Smooth muscle cell of the umbilical artery (primary cell): ENCODE measurements around the gene ATP6V0B. TPM values are rescaled to one million over a fixed set of nuclear protein-coding genes. Genes with fewer than 3 reads are reported as not detected.

ENCODE experiments used
- total RNA-seq: library from RNA; depleted of rRNA; stranded (reverse); fragments of >200 nt; gene quantifications from 2 replicates; pipeline ENCODE4 v1.2.3, GENCODE V29; 2014

Gene ATP6V0B
- total RNA-seq, result 74.9 and 154 TPM in 2 replicates

DNA sequence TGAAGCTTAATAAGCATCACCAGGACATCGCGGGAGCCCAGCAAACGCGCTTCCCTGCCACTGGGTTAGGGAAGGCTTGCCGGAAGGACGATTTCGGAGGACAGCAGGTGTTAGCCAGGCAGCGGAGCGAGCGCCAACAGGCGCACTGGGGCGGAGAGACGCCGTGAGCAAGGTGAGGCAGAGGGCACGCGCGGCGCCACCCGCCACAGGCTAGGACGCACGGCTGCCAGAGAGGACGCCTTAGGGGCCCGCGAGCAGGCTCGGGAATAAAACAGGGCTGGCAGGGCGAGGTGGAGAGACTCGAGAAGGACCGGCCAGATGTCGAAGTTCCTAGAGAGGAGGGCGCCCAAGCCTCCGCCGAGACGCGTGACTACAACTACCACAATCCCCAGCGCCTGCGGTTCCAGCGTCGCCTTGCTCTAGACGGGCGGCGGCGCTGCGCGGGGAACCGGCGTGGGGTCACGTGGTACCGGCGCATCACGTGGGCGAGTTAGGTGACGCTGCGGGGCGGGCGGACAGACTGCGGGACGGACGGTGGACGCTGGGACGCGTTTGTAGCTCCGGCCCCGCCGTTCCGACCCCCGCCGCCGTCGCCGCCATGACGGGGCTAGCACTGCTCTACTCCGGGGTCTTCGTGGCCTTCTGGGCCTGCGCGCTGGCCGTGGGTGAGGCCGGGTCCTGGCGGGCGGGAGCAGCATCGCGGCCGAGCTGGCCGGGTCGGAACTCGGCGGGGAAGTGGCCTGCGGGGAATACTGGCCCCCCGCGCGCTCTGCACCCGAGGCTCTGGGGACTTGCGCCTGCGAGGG, at the start of gene ATP6V0B:
TSS of gene ATP6V0B (plus strand) at position 518 of the 806 bp plus-strand sequence. CDS start at position 599, 81 bp downstream.

GRCh38 chr1:43933386-43934100, 41.2 kb upstream of the ATP6V0B start, which contains the start of gene ARTN:
ARTN (plus strand) TSS chr1:43933801; CDS start chr1:43935657, 1,856 bp downstream.

GRCh38 chr1:43946236-43947060, 28.3 kb upstream of the ATP6V0B start, which contains the start of gene IPO13:
IPO13 (plus strand) TSS chr1:43946950; CDS start chr1:43947601, 651 bp downstream.

DNA sequence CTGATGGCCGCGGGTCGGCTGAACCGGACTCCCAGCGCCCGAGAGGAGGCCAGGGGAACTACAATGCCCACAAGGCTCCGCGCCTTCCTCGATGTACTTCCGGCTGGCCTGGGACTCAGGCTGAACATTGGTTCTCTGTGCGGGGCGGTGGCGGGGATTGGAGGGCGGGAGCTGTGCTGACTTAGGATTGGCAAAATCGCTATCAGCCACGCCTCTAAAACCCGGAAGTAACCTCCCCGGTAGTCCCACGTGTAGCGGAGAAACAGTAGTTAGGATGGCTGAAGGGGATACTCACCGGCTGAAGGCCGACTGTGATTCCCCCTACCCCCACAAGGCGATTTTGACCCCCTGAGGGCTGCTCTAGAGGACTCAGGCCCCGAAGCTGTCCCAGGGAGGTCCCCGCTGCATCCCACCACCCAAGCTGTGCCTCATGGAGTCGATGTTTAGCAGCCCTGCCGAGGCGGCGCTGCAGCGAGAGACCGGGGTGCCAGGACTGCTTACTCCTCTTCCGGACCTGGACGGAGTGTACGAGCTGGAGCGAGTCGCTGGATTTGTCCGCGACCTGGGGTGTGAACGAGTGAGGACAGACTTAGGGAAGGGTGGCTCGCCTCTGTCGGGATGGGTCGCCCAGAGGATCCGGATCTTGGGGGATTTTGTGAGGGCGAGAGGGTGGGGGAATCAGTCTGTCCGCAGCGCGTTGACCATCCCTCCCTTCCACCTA, 4.9 kb upstream of the ATP6V0B start, which contains the start of gene DPH2:
TSS of gene DPH2 (plus strand) at position 265 of the 721 bp plus-strand sequence. CDS start at position 431, 166 bp downstream.

GRCh38 chr1:43978551-43979260, 3.9 kb downstream of the ATP6V0B start, which contains the start of gene B4GALT2:
B4GALT2 (plus strand) TSS chr1:43979210; CDS start chr1:43981161, 1,951 bp downstream.

GRCh38 chr1:43991476-43992231, 16.9 kb downstream of the ATP6V0B start, which contains the start of gene CCDC24:
CCDC24 (plus strand) TSS chr1:43991599; CDS start chr1:43991879, 280 bp downstream.

Other genes starting within 250 kb of the ATP6V0B start
- 0.30 TPM in 1 of 2 replicates, not detected in the other for gene ARTN, start 41.2 kb upstream of the ATP6V0B start, total RNA-seq
- gene IPO13, start 28.0 kb upstream of the ATP6V0B start, total RNA-seq, result 19.0 and 27.9 TPM in 2 replicates
- 13.4 and 19.6 TPM in 2 replicates for gene DPH2, start 5.0 kb upstream of the ATP6V0B start, total RNA-seq
- 78.9 and 84.0 TPM in 2 replicates for gene B4GALT2, start 4.2 kb downstream of the ATP6V0B start, total RNA-seq
- 3.3 and 4.8 TPM in 2 replicates for gene CCDC24, start 16.6 kb downstream of the ATP6V0B start, total RNA-seq
- 7.7 and 11.0 TPM in 2 replicates for gene SLC6A9, start 56.5 kb downstream of the ATP6V0B start, total RNA-seq
- 0.05 TPM in 1 of 2 replicates, not detected in the other for gene KLF17, start 143.9 kb downstream of the ATP6V0B start, total RNA-seq
- not detected in 2 replicates for gene KLF18, start 166.7 kb downstream of the ATP6V0B start, total RNA-seq
- gene DMAP1, start 238.5 kb downstream of the ATP6V0B start, total RNA-seq, result 11.3 and 18.1 TPM in 2 replicates